ENCODE data around the gene CEP131. TPM values are rescaled to one million over a fixed set of nuclear protein-coding genes. Genes with fewer than 3 reads are reported as not detected.

Gene CEP131
- total and polyA plus RNA-seq, 2 of the 8 experiments (the other 6 are each of a cell fraction or from before 2014, with no cell fraction given), result 5.9 to 23.2 TPM

- TF ChIP-seq YY1 (IDR thresholded peaks at IDR 0.05; ENCODE audit: low read depth, low read length) (no peak), CEBPB (IDR thresholded peaks at IDR 0.05; ENCODE audit: low read depth, low read length) (no peak), SIN3A (conservative IDR thresholded peaks at IDR 0.05 in 1 of 2, IDR thresholded peaks at IDR 0.05 in 1 of 2; ENCODE audit: low read depth in 1 of 2, low read length in 2 of 2) (no peak; a peak in 1 of 4 replicates), MAFK (IDR thresholded peaks at IDR 0.05; ENCODE audit: low read depth, low read length) (no peak), HDAC6 (IDR thresholded peaks at IDR 0.05; ENCODE audit: low read depth, low read length) (no peak), SP4 (IDR thresholded peaks at IDR 0.05; ENCODE audit: low read length) (no peak), EP300 (IDR thresholded peaks at IDR 0.05; ENCODE audit: borderline replicate concordance in 1 of 2, low read depth in 2 of 2, low read length in 2 of 2) (no peak), BRCA1 (IDR thresholded peaks at IDR 0.05; ENCODE audit: low read depth, low read length) (no peak), TAF7 (optimal IDR thresholded peaks at IDR 0.05; ENCODE audit: borderline replicate concordance, low read depth, low read length) (peak; percentile 14), RNF2 (IDR thresholded peaks at IDR 0.05; ENCODE audit: borderline replicate concordance, low read depth, low read length, missing control alignments, poor library complexity, severe bottlenecking) (no peak), FOSL1 (IDR thresholded peaks at IDR 0.05; ENCODE audit: insufficient read depth, low read depth, low read length) (no peak)
These were observed 17.2 kb upstream of the CEP131 start (continued) for GRCh38 chr17:81239714-81240555.

All from H1 (cell line).